Stomach smooth muscle (tissue), 2 donors: ENCODE results near the gene EEF2KMT.
"Not testable (repeated sequence)": the region's sequence is repeated elsewhere in the genome, so short reads cannot be mapped to it uniquely, and the experiment has no call there.

ENCODE experiments used
- H3K27ac ChIP-seq: one replicate; pipeline ENCODE4 v1.7.0; 2013; ENCODE audit warnings: mild to moderate bottlenecking, low read length, inconsistent platforms
- H3K27me3 ChIP-seq, 2 donors: one replicate each; pipeline ENCODE4 v1.7.0; 2013; ENCODE audit warnings: low read length in 2 of 2; ENCODE audit not compliant: insufficient read depth in 2 of 2, control insufficient read depth in 1 of 2
- H3K36me3 ChIP-seq, 2 donors: one replicate each; pipeline ENCODE4 v1.7.0; 2013; ENCODE audit warnings: low read length in 2 of 2; ENCODE audit not compliant: control insufficient read depth in 2 of 2, insufficient read depth in 2 of 2
- H3K4me1 ChIP-seq: one replicate; pipeline ENCODE4 v1.7.0; 2013; ENCODE audit warnings: low read length; ENCODE audit not compliant: control insufficient read depth, insufficient read depth
- H3K4me3 ChIP-seq, 2 donors: one replicate each; pipeline ENCODE4 v1.7.0; 2013; ENCODE audit warnings: low read length in 2 of 2
- H3K9ac ChIP-seq, 2 donors: one replicate each; pipeline ENCODE4 v1.7.0; 2013; ENCODE audit warnings: low read length in 2 of 2, mild to moderate bottlenecking in 1 of 2
- H3K9me3 ChIP-seq, 2 donors: one replicate each; pipeline ENCODE4 v1.7.0; 2013; ENCODE audit warnings: low read length in 2 of 2; ENCODE audit not compliant: control insufficient read depth in 2 of 2
- donor health status: healthy.
- donor health status: Pancreatic carcinoma.

The EEF2KMT gene

DNA sequence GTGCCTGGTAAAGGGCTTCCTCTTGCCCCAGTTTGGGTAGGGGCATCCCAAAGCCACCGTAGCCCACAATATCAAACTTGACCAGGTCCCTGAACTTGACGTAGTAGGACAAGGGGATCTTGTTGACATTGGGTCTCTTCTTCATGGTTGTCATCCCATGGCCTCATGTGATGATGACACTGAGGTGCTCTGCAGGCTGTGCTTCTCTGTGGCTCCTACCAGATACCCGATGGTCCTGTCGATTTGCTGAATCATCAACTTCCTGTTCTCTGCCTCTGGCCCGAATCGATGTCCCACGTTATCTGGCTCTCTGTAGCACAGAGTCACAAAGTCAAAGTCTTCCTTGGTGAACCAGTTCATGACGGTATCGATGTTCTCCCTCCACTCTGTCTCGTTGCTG, 13.3 kb upstream of the EEF2KMT start:
- not testable (repeated sequence) for H3K9me3 ChIP-seq, H3K27ac ChIP-seq, H3K4me3 ChIP-seq, H3K4me1 ChIP-seq, H3K27me3 ChIP-seq, H3K36me3 ChIP-seq, H3K9ac ChIP-seq

- Histone ChIP-seq H3K27ac (no peak overlapping the region), H3K4me1 (no peaks in the 10 kb centered on the region), H3K4me3 (no peak overlapping the region), H3K9ac (no peak overlapping the region), H3K36me3 (no peaks in the 10 kb centered on the region), H3K27me3 (no peaks in the 10 kb centered on the region), H3K9me3 (no peaks in the 10 kb centered on the region)
These were observed 11.0 kb upstream of the EEF2KMT start for GRCh38 chr16:5108505-5109158.

GRCh38 chr16:5105039-5105438, 7.4 kb upstream of the EEF2KMT start:
- H3K4me1 ChIP-seq, H3K4me3 ChIP-seq, H3K9me3 ChIP-seq, H3K9ac ChIP-seq, H3K27me3 ChIP-seq, H3K27ac ChIP-seq, H3K36me3 ChIP-seq: not testable (repeated sequence)

DNA sequence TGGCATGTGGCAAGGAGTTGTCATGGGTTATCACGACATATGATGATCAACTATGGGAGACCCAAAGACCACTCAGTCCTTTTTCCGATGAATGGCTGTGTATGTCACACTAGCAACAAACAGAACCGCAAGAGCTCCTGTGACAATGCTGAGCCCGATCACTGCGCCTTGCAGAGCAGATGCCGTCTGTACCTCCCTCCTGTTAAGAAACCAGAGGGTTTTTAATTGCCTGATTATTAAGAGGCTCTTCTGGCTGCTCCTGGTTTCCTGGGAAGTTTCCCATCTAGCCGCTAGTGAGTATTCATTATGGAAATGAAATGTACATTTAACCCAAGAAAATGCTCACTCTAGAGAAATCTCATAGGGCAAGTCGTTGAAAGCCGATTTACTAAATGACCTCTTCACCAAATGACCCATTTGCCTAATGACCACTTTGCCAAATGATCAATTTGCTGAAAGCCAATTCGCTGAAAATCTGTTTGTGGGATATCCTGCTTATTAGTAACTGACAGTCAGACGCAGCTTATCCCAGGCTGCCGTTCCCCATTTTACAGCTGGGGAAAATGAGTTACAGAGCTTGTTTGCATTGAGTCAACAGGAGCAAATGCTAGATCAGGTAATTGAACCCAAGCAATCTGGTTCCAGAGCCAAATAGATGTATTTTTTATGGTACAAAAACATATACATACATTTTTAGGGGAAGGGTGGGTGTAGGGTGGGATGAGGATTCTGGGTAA, 5.9 kb upstream of the EEF2KMT start:
- not testable (repeated sequence) for H3K9ac ChIP-seq, H3K4me3 ChIP-seq, H3K9me3 ChIP-seq, H3K27me3 ChIP-seq, H3K36me3 ChIP-seq, H3K27ac ChIP-seq, H3K4me1 ChIP-seq

DNA sequence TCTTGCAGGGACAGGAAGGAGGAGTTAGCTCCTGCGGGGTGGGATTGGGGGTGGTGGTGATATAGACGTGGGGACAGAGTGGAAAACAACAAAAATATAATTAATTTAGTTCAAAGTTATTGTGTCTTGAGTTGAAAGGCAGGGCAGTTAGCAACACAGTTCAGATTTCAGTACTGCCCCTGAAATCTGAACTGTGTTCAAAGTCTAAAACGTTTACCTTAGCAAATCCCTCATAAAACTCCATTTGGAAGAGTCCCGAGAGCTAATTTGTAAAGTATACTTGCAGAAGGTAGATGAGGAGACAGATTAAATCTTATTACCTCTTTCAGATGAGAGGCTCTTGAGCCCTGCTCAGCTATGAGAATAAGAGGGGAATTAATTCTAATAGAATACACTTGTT, 1.6 kb upstream of the EEF2KMT start:
- H3K9ac ChIP-seq, H3K27me3 ChIP-seq, H3K36me3 ChIP-seq, H3K9me3 ChIP-seq, H3K4me3 ChIP-seq, H3K27ac ChIP-seq, H3K4me1 ChIP-seq: not testable (repeated sequence)

- H3K4me1 ChIP-seq: not testable (repeated sequence)
- H3K27ac ChIP-seq: peak overlapping the region; percentile 76
- H3K9ac ChIP-seq: peak overlapping the region; percentile 62 to 68
These were observed 895 bp upstream of the EEF2KMT start for GRCh38 chr16:5098221-5099159.

DNA sequence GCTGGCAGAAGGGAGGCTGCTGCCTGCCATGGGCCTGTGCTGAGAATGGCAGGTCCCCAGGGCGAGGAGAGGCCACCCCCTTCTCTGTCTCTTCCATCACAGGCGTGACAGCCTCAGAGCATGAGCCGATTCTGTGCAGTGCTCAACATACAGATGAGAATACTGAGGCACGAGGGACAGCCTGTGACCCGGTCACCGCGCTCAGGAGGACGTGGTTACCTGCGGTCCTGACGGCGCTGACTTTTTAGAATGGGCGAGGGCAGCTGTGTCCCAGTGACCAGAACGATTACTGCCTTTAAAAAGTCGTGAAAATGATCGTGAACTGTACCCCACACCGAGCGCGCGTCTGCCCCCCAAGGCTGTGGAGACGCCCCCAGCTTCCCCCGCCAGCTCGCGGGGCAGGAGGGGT, 530 bp downstream of the EEF2KMT start:
- H3K9me3 ChIP-seq, H3K27me3 ChIP-seq, H3K4me1 ChIP-seq, H3K36me3 ChIP-seq: not testable (repeated sequence)
- Histone ChIP-seq H3K4me3 (peak overlapping the region; percentile 55 to 73), H3K9ac (peak overlapping the region; percentile 47 to 75), H3K27ac (peak overlapping the region; percentile 46)

More at GRCh38 chr16:5098221-5099159, 895 bp upstream of the EEF2KMT start:
- not testable (repeated sequence) for H3K36me3 ChIP-seq, H3K9me3 ChIP-seq, H3K27me3 ChIP-seq
- H3K4me3 ChIP-seq: peak overlapping the region; percentile 57 to 74

DNA sequence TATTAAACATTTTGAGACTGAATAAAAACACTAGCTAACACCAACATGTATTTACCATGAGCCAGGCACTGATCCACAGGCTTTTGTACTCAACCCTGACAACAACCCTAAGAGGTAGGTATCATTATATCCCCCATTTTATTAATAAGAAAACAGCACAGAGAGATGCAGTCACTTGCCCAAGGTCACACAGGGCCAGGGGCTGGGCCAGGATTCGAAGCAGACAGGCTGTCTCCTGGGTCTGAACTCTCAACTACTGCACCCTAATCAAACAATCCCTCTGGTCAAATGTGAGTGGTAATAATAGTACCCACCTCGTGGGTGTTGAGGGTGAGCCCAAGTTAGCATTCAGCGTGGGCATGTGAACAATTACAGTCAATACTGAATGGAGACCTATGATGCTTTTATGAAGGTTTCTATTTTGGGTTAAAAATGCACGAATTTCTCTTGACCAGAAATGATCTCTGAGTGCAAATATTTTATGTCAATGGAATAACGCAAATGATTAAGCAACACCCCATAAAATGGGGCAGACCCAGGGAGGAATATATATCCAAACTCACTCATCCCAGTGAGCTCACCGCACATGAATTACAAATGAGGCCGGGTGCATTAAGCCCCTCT, 1.0 kb downstream of the EEF2KMT start:
- H3K27me3 ChIP-seq, H3K36me3 ChIP-seq, H3K4me1 ChIP-seq, H3K27ac ChIP-seq, H3K9me3 ChIP-seq: not testable (repeated sequence)
- H3K9ac ChIP-seq: peak overlapping the region in 1 of 2 donors; percentile 75
- H3K4me3 ChIP-seq: peak overlapping the region; percentile 55 to 73

DNA sequence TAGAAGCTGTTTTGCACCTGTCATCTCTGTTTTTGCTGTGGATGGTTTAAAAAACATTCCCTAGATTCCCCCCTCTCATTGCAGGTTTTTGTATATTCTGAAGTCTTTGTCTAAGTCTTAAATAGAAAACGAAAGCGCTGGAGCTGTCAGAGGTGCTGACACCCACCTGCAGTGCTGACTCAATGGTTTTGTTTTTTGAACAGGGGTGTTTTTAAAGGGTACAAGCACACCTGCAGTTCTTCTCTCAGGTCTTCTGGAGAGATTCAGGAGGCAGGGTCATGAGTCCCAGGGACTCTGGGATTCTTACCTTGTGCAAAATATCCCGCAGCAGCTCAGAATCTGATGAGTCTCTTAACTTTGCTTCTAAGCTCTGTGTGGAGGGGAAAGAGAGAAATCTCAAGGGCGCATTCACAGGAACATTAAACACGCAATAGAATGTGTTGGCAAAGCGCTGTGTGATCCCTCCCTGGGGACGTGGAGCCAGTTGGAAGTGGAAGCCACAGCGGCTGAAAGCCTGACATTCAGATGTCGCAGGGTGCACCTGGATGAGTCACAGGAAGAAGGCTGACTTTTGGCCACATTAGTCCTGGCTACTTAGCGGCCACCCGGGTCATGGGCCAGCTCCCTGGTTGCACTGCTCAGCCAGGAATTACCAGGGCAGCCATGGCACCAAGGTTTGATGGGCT, 2.3 kb downstream of the EEF2KMT start:
- H3K4me1 ChIP-seq, H3K9me3 ChIP-seq, H3K9ac ChIP-seq, H3K4me3 ChIP-seq, H3K27me3 ChIP-seq, H3K27ac ChIP-seq, H3K36me3 ChIP-seq: not testable (repeated sequence)

GRCh38 chr16:5093746-5094145, 3.8 kb downstream of the EEF2KMT start:
- not testable (repeated sequence) for H3K4me1 ChIP-seq, H3K9ac ChIP-seq, H3K36me3 ChIP-seq, H3K4me3 ChIP-seq, H3K27me3 ChIP-seq, H3K9me3 ChIP-seq, H3K27ac ChIP-seq
